GM23338 (cell line): Measurements from ENCODE around the gene SMIM14. TPM values are rescaled to one million over a fixed set of nuclear protein-coding genes. Genes with fewer than 3 reads are reported as not detected.

ENCODE experiments used
- ATAC-seq: fragments of 200-7000 bp; cut with Tn5 transposase; 3 replicates; pipeline ENCODE4 v1.9.1; 2020
- DNase-seq: peaks from one replicate; pipeline ENCODE4 v3.0.0-alpha.2; 2015; ENCODE audit warnings: low spot score
- H2AFZ ChIP-seq: fragments of 200-600 bp; sonication (generic); 2 replicates; pipeline ENCODE4 v1.8.0; 2016; ENCODE audit warnings: antibody characterized with exemption, mild to moderate bottlenecking, moderate library complexity
- H3F3A ChIP-seq: fragments of 200-600 bp; sonication (generic); replicated peaks from 2 replicates; pipeline ENCODE4 v1.8.0; 2017; ENCODE audit warnings: antibody characterized with exemption, mixed run types, low read depth
- H3K27ac ChIP-seq: fragments of 200-600 bp; sonication (generic); 2 replicates; pipeline ENCODE4 v1.6.1; 2016; ENCODE audit warnings: low read depth
- H3K27me3 ChIP-seq: fragments of 200-600 bp; sonication (generic); 2 replicates; pipeline ENCODE4 v1.8.0; 2016; ENCODE audit warnings: mild to moderate bottlenecking, mixed run types, moderate library complexity; ENCODE audit not compliant: insufficient read depth
- H3K36me3 ChIP-seq: fragments of 200-600 bp; sonication (generic); 2 replicates; pipeline ENCODE4 v1.8.0; 2016; ENCODE audit warnings: mild to moderate bottlenecking; ENCODE audit not compliant: insufficient read depth
- H3K4me1 ChIP-seq: fragments of 200-600 bp; sonication (generic); 2 replicates; pipeline ENCODE4 v1.8.0; 2016; ENCODE audit warnings: mild to moderate bottlenecking, moderate library complexity; ENCODE audit not compliant: insufficient read depth
- H3K4me2 ChIP-seq: fragments of 200-600 bp; sonication (generic); 2 replicates; pipeline ENCODE4 v1.7.1; 2017; ENCODE audit warnings: mixed run types
- H3K4me3 ChIP-seq: fragments of 200-600 bp; sonication (generic); 2 replicates; pipeline ENCODE4 v1.6.1; 2016; ENCODE audit warnings: mixed run types
- H3K79me2 ChIP-seq: fragments of 200-600 bp; sonication (generic); replicated peaks from 2 replicates; pipeline ENCODE4 v1.8.0; 2017; ENCODE audit warnings: mild to moderate bottlenecking; ENCODE audit not compliant: insufficient read depth
- H3K9me2 ChIP-seq: fragments of 200-600 bp; sonication (generic); 2 replicates; pipeline ENCODE4 v1.8.0; 2017; ENCODE audit not compliant: insufficient read depth
- H4K20me1 ChIP-seq: fragments of 200-600 bp; sonication (generic); replicated peaks from 2 replicates; pipeline ENCODE4 v1.8.0; 2017; ENCODE audit warnings: mild to moderate bottlenecking; ENCODE audit not compliant: insufficient read depth
- H3K27ac Mint-ChIP-seq: 2 replicates; pipeline ENCODE4 v1.8.0; 2020; ENCODE audit warnings: inconsistent platforms, mild to moderate bottlenecking, moderate library complexity, mixed read lengths
- H3K27me3 Mint-ChIP-seq: 3 replicates; pipeline ENCODE4 v1.8.0; 2022; ENCODE audit warnings: low read depth, mild to moderate bottlenecking, moderate library complexity, mixed read lengths, inconsistent platforms; ENCODE audit not compliant: insufficient read depth, poor library complexity
- H3K36me3 Mint-ChIP-seq: 3 replicates; pipeline ENCODE4 v1.8.0; 2021; ENCODE audit warnings: low read depth, mild to moderate bottlenecking, inconsistent platforms, moderate library complexity, mixed read lengths
- H3K4me1 Mint-ChIP-seq: 3 replicates; pipeline ENCODE4 v1.8.0; 2020; ENCODE audit warnings: mild to moderate bottlenecking, inconsistent platforms, mixed read lengths
- H3K4me3 Mint-ChIP-seq: 3 replicates; pipeline ENCODE4 v1.8.0; 2021; ENCODE audit warnings: moderate library complexity, mild to moderate bottlenecking, inconsistent platforms, mixed read lengths
- H3K9me3 Mint-ChIP-seq: 3 replicates; pipeline ENCODE4 v1.8.0; 2020; ENCODE audit warnings: moderate library complexity, mild to moderate bottlenecking, inconsistent platforms, mixed read lengths
- CREB1 ChIP-seq: fragments of 250-450 bp; sonication (Bioruptor Pico); IDR thresholded peaks from 2 replicates; pipeline ENCODE4 v1.5.0; 2020; ENCODE audit warnings: low read depth, mild to moderate bottlenecking, moderate library complexity
- EZH2 ChIP-seq: fragments of 200-600 bp; sonication (generic); IDR thresholded peaks from one replicate; pipeline ENCODE4 v1.8.0; 2017; ENCODE audit warnings: antibody characterized with exemption, mild to moderate bottlenecking, low read depth; ENCODE audit not compliant: unreplicated experiment
- EZH2phosphoT487 ChIP-seq: fragments of 200-600 bp; sonication (generic); IDR thresholded peaks from one replicate; pipeline ENCODE4 v1.8.1; 2018; ENCODE audit warnings: antibody characterized with exemption; ENCODE audit not compliant: unreplicated experiment
- JUNB ChIP-seq: IDR thresholded peaks from one replicate; pipeline ENCODE4 v1.6.1; 2016; ENCODE audit warnings: antibody characterized with exemption; ENCODE audit not compliant: unreplicated experiment
- NANOG ChIP-seq: IDR thresholded peaks from 2 replicates; pipeline ENCODE4 v1.6.1; 2016; ENCODE audit warnings: antibody characterized with exemption, borderline replicate concordance
- POLR2AphosphoS5 ChIP-seq: IDR thresholded peaks from 2 replicates; pipeline ENCODE4 v1.6.1; 2016; ENCODE audit warnings: antibody characterized with exemption, low read depth
- STAT1 ChIP-seq: IDR thresholded peaks from one replicate; pipeline ENCODE4 v1.6.1; 2016; ENCODE audit warnings: antibody characterized with exemption; ENCODE audit not compliant: unreplicated experiment
- ZNF114 ChIP-seq: fragments of 250-450 bp; sonication (Bioruptor Pico); IDR thresholded peaks from 2 replicates; pipeline ENCODE4 v1.5.0; 2020; ENCODE audit warnings: mild to moderate bottlenecking, moderate library complexity
- ZNF331 ChIP-seq: fragments of 250-450 bp; sonication (Bioruptor Pico); IDR thresholded peaks from 2 replicates; pipeline ENCODE4 v1.5.0; 2020; ENCODE audit warnings: low read depth, mild to moderate bottlenecking, moderate library complexity
- polyA plus RNA-seq: library from polyadenylated mRNA; unstranded; fragments of >200 nt; fragmentation: Nextera tagmentation; extraction: Ambion mirVana; gene quantifications from 2 replicates; pipeline ENCODE4 v1.2.1, GENCODE V29; 2016
- total RNA-seq: library from RNA; depleted of rRNA; stranded (reverse); fragments of >200 nt; shearing (Covaris generic); gene quantifications from 2 replicates; pipeline ENCODE4 v1.2.3, GENCODE V29; 2014
- TF ChIP-seq, protein P1 (sequence below): IDR thresholded peaks from 2 replicates; pipeline ENCODE4 v1.6.1; 2016; ENCODE audit warnings: antibody characterized with exemption
- TF ChIP-seq, protein P2 (sequence below): IDR thresholded peaks from one replicate; pipeline ENCODE4 v1.6.1; 2018; ENCODE audit warnings: antibody characterized with exemption; ENCODE audit not compliant: unreplicated experiment
- TF ChIP-seq, protein P3 (sequence below), 2 experiments: fragments of 200-600 bp in 1 of 2; sonication (generic) in 1 of 2; conservative IDR thresholded peaks; 2 replicates each; pipeline versions ENCODE4 v1.5.1 to v1.6.1; 2016 to 2017; ENCODE audit warnings: antibody characterized with exemption in 2 of 2, low read depth in 2 of 2, mild to moderate bottlenecking in 2 of 2, moderate library complexity in 1 of 2
- TF ChIP-seq, protein P4 (sequence below): fragments of 250-450 bp; sonication (Bioruptor Pico); IDR thresholded peaks from 2 replicates; pipeline ENCODE4 v1.5.0; 2020; ENCODE audit warnings: mild to moderate bottlenecking, moderate library complexity

The SMIM14 gene
- total and polyA plus RNA-seq, 2 experiments from 2014 or later: 29.0 to 52.6 TPM

DNA sequence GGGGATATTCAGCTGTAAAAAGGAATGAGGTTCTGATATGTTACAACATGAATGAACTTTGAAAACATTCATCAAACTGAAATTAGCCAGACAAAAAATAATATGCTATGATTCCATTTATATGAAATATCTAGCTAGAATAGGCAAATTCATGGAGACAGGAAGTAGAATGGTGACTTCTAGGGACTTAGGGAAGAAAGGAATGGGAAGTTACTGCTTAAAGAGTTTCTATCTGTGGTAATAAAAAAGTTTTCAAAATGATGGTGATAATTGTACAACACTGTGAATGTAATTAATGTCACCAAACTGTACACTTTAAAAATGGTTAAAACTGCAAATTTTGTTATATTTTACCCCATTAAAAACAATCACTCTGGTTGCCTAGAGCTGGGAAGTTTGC is 30.2 kb downstream of the SMIM14 start:
- no peaks in the 10 kb centered on the region for H3F3A ChIP-seq

More for the DNA sequence above, 30.2 kb downstream of the SMIM14 start:
- Histone ChIP-seq H3K36me3 (peaks cover 3% of the 10 kb centered on the region; the same call in 1 of the 2 replicates), H3K4me3 (no peak overlapping the region), H2AFZ (no peak overlapping the region), H4K20me1 (no peaks in the 10 kb centered on the region; the same call in 1 of the 2 replicates), H3K4me2 (no peak overlapping the region), H3K27ac (no peak overlapping the region), H3K79me2 (no peaks in the 10 kb centered on the region), H3K9me2 (no peaks in the 10 kb centered on the region), H3K27me3 (no peaks in the 10 kb centered on the region), H3K4me1 (no peaks in the 10 kb centered on the region)
- Mint-ChIP-seq H3K9me3 (no peaks in the 10 kb centered on the region), H3K27ac (no peak overlapping the region), H3K27me3 (peaks cover 2% of the 10 kb centered on the region), H3K4me1 (no peaks in the 10 kb centered on the region), H3K36me3 (peaks cover 19% of the 10 kb centered on the region; the same call in 2 of the 3 replicates), H3K4me3 (no peak overlapping the region)
- DNase-seq (no peak), ATAC-seq (no peak)
- TF ChIP-seq, protein P1, sequence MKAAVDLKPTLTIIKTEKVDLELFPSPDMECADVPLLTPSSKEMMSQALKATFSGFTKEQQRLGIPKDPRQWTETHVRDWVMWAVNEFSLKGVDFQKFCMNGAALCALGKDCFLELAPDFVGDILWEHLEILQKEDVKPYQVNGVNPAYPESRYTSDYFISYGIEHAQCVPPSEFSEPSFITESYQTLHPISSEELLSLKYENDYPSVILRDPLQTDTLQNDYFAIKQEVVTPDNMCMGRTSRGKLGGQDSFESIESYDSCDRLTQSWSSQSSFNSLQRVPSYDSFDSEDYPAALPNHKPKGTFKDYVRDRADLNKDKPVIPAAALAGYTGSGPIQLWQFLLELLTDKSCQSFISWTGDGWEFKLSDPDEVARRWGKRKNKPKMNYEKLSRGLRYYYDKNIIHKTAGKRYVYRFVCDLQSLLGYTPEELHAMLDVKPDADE: no peak
- TF ChIP-seq, protein P2, sequence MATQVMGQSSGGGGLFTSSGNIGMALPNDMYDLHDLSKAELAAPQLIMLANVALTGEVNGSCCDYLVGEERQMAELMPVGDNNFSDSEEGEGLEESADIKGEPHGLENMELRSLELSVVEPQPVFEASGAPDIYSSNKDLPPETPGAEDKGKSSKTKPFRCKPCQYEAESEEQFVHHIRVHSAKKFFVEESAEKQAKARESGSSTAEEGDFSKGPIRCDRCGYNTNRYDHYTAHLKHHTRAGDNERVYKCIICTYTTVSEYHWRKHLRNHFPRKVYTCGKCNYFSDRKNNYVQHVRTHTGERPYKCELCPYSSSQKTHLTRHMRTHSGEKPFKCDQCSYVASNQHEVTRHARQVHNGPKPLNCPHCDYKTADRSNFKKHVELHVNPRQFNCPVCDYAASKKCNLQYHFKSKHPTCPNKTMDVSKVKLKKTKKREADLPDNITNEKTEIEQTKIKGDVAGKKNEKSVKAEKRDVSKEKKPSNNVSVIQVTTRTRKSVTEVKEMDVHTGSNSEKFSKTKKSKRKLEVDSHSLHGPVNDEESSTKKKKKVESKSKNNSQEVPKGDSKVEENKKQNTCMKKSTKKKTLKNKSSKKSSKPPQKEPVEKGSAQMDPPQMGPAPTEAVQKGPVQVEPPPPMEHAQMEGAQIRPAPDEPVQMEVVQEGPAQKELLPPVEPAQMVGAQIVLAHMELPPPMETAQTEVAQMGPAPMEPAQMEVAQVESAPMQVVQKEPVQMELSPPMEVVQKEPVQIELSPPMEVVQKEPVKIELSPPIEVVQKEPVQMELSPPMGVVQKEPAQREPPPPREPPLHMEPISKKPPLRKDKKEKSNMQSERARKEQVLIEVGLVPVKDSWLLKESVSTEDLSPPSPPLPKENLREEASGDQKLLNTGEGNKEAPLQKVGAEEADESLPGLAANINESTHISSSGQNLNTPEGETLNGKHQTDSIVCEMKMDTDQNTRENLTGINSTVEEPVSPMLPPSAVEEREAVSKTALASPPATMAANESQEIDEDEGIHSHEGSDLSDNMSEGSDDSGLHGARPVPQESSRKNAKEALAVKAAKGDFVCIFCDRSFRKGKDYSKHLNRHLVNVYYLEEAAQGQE: no peak
- TF ChIP-seq, protein P3, sequence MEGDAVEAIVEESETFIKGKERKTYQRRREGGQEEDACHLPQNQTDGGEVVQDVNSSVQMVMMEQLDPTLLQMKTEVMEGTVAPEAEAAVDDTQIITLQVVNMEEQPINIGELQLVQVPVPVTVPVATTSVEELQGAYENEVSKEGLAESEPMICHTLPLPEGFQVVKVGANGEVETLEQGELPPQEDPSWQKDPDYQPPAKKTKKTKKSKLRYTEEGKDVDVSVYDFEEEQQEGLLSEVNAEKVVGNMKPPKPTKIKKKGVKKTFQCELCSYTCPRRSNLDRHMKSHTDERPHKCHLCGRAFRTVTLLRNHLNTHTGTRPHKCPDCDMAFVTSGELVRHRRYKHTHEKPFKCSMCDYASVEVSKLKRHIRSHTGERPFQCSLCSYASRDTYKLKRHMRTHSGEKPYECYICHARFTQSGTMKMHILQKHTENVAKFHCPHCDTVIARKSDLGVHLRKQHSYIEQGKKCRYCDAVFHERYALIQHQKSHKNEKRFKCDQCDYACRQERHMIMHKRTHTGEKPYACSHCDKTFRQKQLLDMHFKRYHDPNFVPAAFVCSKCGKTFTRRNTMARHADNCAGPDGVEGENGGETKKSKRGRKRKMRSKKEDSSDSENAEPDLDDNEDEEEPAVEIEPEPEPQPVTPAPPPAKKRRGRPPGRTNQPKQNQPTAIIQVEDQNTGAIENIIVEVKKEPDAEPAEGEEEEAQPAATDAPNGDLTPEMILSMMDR (conservative IDR thresholded peaks at IDR 0.05; ENCODE audit: low read depth in 2 of 2): no peak
- TF ChIP-seq ZNF331 (CRISPR knock-in tag) (no peak), ZNF114 (CRISPR knock-in tag) (no peak), POLR2AphosphoS5 (no peak), EZH2 (no peak), JUNB (no peak), EZH2phosphoT487 (no peak), CREB1 (CRISPR knock-in tag) (no peak), NANOG (no peak), STAT1 (no peak)
- TF ChIP-seq, protein P4, sequence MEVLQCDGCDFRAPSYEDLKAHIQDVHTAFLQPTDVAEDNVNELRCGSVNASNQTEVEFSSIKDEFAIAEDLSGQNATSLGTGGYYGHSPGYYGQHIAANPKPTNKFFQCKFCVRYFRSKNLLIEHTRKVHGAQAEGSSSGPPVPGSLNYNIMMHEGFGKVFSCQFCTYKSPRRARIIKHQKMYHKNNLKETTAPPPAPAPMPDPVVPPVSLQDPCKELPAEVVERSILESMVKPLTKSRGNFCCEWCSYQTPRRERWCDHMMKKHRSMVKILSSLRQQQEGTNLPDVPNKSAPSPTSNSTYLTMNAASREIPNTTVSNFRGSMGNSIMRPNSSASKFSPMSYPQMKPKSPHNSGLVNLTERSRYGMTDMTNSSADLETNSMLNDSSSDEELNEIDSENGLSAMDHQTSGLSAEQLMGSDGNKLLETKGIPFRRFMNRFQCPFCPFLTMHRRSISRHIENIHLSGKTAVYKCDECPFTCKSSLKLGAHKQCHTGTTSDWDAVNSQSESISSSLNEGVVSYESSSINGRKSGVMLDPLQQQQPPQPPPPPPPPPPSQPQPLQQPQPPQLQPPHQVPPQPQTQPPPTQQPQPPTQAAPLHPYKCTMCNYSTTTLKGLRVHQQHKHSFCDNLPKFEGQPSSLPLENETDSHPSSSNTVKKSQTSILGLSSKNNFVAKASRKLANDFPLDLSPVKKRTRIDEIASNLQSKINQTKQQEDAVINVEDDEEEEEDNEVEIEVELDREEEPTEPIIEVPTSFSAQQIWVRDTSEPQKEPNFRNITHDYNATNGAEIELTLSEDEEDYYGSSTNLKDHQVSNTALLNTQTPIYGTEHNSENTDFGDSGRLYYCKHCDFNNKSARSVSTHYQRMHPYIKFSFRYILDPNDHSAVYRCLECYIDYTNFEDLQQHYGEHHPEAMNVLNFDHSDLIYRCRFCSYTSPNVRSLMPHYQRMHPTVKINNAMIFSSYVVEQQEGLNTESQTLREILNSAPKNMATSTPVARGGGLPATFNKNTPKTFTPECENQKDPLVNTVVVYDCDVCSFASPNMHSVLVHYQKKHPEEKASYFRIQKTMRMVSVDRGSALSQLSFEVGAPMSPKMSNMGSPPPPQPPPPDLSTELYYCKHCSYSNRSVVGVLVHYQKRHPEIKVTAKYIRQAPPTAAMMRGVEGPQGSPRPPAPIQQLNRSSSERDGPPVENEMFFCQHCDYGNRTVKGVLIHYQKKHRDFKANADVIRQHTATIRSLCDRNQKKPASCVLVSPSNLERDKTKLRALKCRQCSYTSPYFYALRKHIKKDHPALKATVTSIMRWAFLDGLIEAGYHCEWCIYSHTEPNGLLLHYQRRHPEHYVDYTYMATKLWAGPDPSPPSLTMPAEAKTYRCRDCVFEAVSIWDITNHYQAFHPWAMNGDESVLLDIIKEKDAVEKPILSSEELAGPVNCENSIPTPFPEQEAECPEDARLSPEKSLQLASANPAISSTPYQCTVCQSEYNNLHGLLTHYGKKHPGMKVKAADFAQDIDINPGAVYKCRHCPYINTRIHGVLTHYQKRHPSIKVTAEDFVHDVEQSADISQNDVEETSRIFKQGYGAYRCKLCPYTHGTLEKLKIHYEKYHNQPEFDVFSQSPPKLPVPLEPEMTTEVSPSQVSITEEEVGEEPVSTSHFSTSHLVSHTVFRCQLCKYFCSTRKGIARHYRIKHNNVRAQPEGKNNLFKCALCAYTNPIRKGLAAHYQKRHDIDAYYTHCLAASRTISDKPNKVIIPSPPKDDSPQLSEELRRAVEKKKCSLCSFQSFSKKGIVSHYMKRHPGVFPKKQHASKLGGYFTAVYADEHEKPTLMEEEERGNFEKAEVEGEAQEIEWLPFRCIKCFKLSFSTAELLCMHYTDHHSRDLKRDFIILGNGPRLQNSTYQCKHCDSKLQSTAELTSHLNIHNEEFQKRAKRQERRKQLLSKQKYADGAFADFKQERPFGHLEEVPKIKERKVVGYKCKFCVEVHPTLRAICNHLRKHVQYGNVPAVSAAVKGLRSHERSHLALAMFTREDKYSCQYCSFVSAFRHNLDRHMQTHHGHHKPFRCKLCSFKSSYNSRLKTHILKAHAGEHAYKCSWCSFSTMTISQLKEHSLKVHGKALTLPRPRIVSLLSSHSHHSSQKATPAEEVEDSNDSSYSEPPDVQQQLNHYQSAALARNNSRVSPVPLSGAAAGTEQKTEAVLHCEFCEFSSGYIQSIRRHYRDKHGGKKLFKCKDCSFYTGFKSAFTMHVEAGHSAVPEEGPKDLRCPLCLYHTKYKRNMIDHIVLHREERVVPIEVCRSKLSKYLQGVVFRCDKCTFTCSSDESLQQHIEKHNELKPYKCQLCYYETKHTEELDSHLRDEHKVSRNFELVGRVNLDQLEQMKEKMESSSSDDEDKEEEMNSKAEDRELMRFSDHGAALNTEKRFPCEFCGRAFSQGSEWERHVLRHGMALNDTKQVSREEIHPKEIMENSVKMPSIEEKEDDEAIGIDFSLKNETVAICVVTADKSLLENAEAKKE (CRISPR knock-in tag): no peak
